Neural cell (in vitro differentiated cells): Measurements from ENCODE around the gene PLA2G2A. TPM values are rescaled to one million over a fixed set of nuclear protein-coding genes. Genes with fewer than 3 reads are reported as not detected.

Experiments used
- H2AFZ ChIP-seq: fragments of 200-600, 300-800 bp; sonication (generic), shearing (Covaris generic); 2 replicates; pipeline ENCODE4 v1.6.0; 2014; ENCODE audit warnings: low read depth, mild to moderate bottlenecking, antibody characterized with exemption, low read length, moderate library complexity
- H3F3A ChIP-seq: fragments of 200-600 bp; shearing (Covaris generic); 2 replicates; pipeline ENCODE4 v1.6.1; 2016; ENCODE audit warnings: mild to moderate bottlenecking, moderate library complexity, mixed read lengths, antibody characterized with exemption, low read length; ENCODE audit not compliant: insufficient read depth, poor library complexity, severe bottlenecking
- H3K27ac ChIP-seq: fragments of 200-600, 300-800 bp; sonication (generic), shearing (Covaris generic); 2 replicates; pipeline ENCODE4 v1.5.1; 2014; ENCODE audit warnings: mild to moderate bottlenecking, low read length, moderate library complexity
- H3K27me3 ChIP-seq: fragments of 300-800, 200-600 bp; sonication (generic), shearing (Covaris generic); 2 replicates; pipeline ENCODE4 v1.6.0; 2014; ENCODE audit warnings: mild to moderate bottlenecking, low read depth, low read length, moderate library complexity; ENCODE audit not compliant: insufficient read depth
- H3K36me3 ChIP-seq: fragments of 300-800, 200-600 bp; sonication (generic), shearing (Covaris generic); 2 replicates; pipeline ENCODE4 v1.5.1; 2014; ENCODE audit warnings: mild to moderate bottlenecking, antibody characterized with exemption, low read length, moderate library complexity; ENCODE audit not compliant: insufficient read depth
- H3K4me2 ChIP-seq: fragments of 300-800, 200-600 bp; sonication (generic), shearing (Covaris generic); 2 replicates; pipeline ENCODE4 v1.6.0; 2014; ENCODE audit warnings: mild to moderate bottlenecking, low read length
- H3K4me3 ChIP-seq: fragments of 300-800, 200-600 bp; sonication (generic), shearing (Covaris generic); 2 replicates; pipeline ENCODE4 v1.5.1; 2014; ENCODE audit warnings: mild to moderate bottlenecking, low read length, moderate library complexity
- H3K79me2 ChIP-seq: fragments of 200-600 bp; shearing (Covaris generic); replicated peaks from 2 replicates; pipeline ENCODE4 v1.6.0; 2014; ENCODE audit warnings: mild to moderate bottlenecking, low read length, moderate library complexity; ENCODE audit not compliant: insufficient read depth
- H3K9ac ChIP-seq: fragments of 300-800, 200-600 bp; sonication (generic), shearing (Covaris generic); 2 replicates; pipeline ENCODE4 v1.6.1; 2016; ENCODE audit warnings: mild to moderate bottlenecking, low read length, mixed read lengths
- H3K9me2 ChIP-seq: fragments of 200-600 bp; shearing (Covaris generic); 2 replicates; pipeline ENCODE4 v1.6.1; 2016; ENCODE audit warnings: mild to moderate bottlenecking, low read length, mixed read lengths; ENCODE audit not compliant: insufficient read depth
- H3K9me3 ChIP-seq: fragments of 200-600, 300-800 bp; sonication (generic), shearing (Covaris generic); 2 replicates; pipeline ENCODE4 v1.6.1; 2016; ENCODE audit warnings: mild to moderate bottlenecking, mixed run types, low read length, moderate library complexity, mixed read lengths
- H4K20me1 ChIP-seq: fragments of 200-600 bp; shearing (Covaris generic); 2 replicates; pipeline ENCODE4 v1.6.1; 2016; ENCODE audit warnings: mild to moderate bottlenecking, mixed run types; ENCODE audit not compliant: insufficient read depth
- EP300 ChIP-seq: fragments of 450-650 bp; conservative IDR thresholded peaks from 2 replicates; pipeline ENCODE4 v1.6.1; 2014; ENCODE audit warnings: antibody characterized with exemption, mild to moderate bottlenecking, moderate library complexity; ENCODE audit not compliant: poor library complexity, severe bottlenecking
- EZH2 ChIP-seq: fragments of 200-600, 300-800 bp; shearing (Covaris generic), sonication (generic); IDR thresholded peaks from 2 replicates; pipeline ENCODE4 v1.6.1; 2014; ENCODE audit warnings: antibody characterized with exemption, low read length, borderline replicate concordance, mild to moderate bottlenecking; ENCODE audit not compliant: insufficient read depth, poor library complexity, severe bottlenecking
- MXI1 ChIP-seq: fragments of 450-650 bp; conservative IDR thresholded peaks from 2 replicates; pipeline ENCODE4 v1.6.1; 2014; ENCODE audit warnings: antibody characterized with exemption, mild to moderate bottlenecking; ENCODE audit not compliant: poor library complexity, severe bottlenecking
- POLR2AphosphoS5 ChIP-seq: IDR thresholded peaks from 2 replicates; pipeline ENCODE4 v1.6.1; 2012
- RAD21 ChIP-seq: fragments of 450-650 bp; conservative IDR thresholded peaks from 2 replicates; pipeline ENCODE4 v1.6.1; 2014; ENCODE audit warnings: antibody characterized with exemption, mild to moderate bottlenecking, moderate library complexity
- SMC3 ChIP-seq: fragments of 450-650 bp; conservative IDR thresholded peaks from 2 replicates; pipeline ENCODE4 v1.6.1; 2014; ENCODE audit warnings: antibody characterized with exemption, mild to moderate bottlenecking, moderate library complexity; ENCODE audit not compliant: poor library complexity
- TAF1 ChIP-seq: IDR thresholded peaks from 2 replicates; pipeline ENCODE4 v1.6.1; 2012; ENCODE audit warnings: low read depth
- polyA plus RNA-seq: library from polyadenylated mRNA; depleted of rRNA; stranded (reverse); fragments of >200 nt; gene quantifications from 2 replicates; pipeline ENCODE4 v1.2.3, GENCODE V29; 2014
- TF ChIP-seq, protein P1 (sequence below): IDR thresholded peaks from 2 replicates; pipeline ENCODE4 v1.6.1; 2012; ENCODE audit warnings: borderline replicate concordance
- TF ChIP-seq, protein P2 (sequence below): fragments of 450-650 bp; IDR thresholded peaks from 2 replicates; pipeline ENCODE4 v1.5.1; 2014; ENCODE audit warnings: antibody characterized with exemption, mild to moderate bottlenecking, moderate library complexity; ENCODE audit not compliant: poor library complexity, severe bottlenecking

Gene PLA2G2A
- polyA plus RNA-seq, 1 donor from 2014 or later = not detected

DNA sequence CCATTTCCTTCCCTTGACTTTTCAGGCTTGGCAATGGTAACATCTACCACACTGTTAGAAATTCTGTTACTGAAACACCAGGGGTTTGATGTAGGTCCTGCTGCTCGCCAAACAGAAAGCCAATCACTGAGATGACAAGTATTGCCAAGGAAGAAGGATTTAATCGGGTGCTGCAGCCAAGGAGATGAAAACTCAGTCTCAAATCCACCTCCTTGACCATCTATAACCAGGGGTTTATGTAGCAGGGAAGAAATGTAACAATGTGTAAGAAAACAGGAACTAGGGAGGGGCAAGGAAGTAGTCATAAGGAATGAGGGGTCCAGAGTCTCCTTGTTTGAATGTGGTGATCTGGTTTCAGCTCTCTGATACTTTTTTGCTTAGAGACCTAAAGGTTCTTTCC, 25.4 kb downstream of the PLA2G2A start:
- Histone ChIP-seq H3K9me3 (no peaks in the 10 kb centered on the region), H3K79me2 (no peaks in the 10 kb centered on the region), H3K4me3 (no peak overlapping the region), H3K27me3 (no peaks in the 10 kb centered on the region), H2AFZ (no peak overlapping the region), H3K9me2 (no peaks in the 10 kb centered on the region), H3K9ac (no peak overlapping the region), H3K36me3 (no peaks in the 10 kb centered on the region), H3F3A (no peaks in the 10 kb centered on the region), H3K4me2 (no peak overlapping the region), H3K27ac (no peak overlapping the region), H4K20me1 (no peaks in the 10 kb centered on the region)
- no peak for TF ChIP-seq EP300
- no peak for TF ChIP-seq TAF1
- TF ChIP-seq, protein P1, sequence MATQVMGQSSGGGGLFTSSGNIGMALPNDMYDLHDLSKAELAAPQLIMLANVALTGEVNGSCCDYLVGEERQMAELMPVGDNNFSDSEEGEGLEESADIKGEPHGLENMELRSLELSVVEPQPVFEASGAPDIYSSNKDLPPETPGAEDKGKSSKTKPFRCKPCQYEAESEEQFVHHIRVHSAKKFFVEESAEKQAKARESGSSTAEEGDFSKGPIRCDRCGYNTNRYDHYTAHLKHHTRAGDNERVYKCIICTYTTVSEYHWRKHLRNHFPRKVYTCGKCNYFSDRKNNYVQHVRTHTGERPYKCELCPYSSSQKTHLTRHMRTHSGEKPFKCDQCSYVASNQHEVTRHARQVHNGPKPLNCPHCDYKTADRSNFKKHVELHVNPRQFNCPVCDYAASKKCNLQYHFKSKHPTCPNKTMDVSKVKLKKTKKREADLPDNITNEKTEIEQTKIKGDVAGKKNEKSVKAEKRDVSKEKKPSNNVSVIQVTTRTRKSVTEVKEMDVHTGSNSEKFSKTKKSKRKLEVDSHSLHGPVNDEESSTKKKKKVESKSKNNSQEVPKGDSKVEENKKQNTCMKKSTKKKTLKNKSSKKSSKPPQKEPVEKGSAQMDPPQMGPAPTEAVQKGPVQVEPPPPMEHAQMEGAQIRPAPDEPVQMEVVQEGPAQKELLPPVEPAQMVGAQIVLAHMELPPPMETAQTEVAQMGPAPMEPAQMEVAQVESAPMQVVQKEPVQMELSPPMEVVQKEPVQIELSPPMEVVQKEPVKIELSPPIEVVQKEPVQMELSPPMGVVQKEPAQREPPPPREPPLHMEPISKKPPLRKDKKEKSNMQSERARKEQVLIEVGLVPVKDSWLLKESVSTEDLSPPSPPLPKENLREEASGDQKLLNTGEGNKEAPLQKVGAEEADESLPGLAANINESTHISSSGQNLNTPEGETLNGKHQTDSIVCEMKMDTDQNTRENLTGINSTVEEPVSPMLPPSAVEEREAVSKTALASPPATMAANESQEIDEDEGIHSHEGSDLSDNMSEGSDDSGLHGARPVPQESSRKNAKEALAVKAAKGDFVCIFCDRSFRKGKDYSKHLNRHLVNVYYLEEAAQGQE = no peak

DNA sequence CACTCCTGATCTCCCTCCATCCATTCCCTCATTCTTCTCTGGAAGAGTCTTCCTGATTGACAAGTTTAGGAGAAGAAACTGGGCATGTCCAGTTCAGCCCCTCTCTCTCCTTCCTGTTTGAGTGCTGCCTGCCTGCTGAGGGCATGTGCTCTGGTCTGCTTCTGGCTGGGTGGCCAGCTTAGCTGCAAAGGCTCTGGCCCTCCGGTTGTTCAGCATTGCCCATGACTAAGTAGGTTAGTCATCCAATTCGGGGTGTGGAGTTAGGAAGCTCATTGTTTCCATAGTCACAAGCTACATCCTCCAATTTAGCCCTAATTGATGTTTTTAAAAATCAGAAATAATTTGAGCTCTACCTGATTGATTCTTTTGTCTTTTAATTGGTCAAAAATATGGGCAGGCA, 30.4 kb downstream of the PLA2G2A start:
- H3F3A ChIP-seq = no peaks in the 10 kb centered on the region
- H3K9ac ChIP-seq = no peak overlapping the region
- H4K20me1 ChIP-seq = no peaks in the 10 kb centered on the region
- H3K9me2 ChIP-seq = no peaks in the 10 kb centered on the region
- H3K4me2 ChIP-seq = no peak overlapping the region
- TF ChIP-seq SMC3 (no peak), MXI1 (no peak), POLR2AphosphoS5 (no peak), RAD21 (no peak), EP300 (no peak), TAF1 (no peak)
- TF ChIP-seq, protein P2, sequence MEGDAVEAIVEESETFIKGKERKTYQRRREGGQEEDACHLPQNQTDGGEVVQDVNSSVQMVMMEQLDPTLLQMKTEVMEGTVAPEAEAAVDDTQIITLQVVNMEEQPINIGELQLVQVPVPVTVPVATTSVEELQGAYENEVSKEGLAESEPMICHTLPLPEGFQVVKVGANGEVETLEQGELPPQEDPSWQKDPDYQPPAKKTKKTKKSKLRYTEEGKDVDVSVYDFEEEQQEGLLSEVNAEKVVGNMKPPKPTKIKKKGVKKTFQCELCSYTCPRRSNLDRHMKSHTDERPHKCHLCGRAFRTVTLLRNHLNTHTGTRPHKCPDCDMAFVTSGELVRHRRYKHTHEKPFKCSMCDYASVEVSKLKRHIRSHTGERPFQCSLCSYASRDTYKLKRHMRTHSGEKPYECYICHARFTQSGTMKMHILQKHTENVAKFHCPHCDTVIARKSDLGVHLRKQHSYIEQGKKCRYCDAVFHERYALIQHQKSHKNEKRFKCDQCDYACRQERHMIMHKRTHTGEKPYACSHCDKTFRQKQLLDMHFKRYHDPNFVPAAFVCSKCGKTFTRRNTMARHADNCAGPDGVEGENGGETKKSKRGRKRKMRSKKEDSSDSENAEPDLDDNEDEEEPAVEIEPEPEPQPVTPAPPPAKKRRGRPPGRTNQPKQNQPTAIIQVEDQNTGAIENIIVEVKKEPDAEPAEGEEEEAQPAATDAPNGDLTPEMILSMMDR = no peak
- no peaks in the 10 kb centered on the region for H3K36me3 ChIP-seq
- H3K27me3 ChIP-seq = no peaks in the 10 kb centered on the region
- H3K9me3 ChIP-seq = no peaks in the 10 kb centered on the region
- H3K79me2 ChIP-seq = no peaks in the 10 kb centered on the region
- no peak overlapping the region for H3K4me3 ChIP-seq
- no peak overlapping the region for H3K27ac ChIP-seq
- no peak overlapping the region for H2AFZ ChIP-seq

DNA sequence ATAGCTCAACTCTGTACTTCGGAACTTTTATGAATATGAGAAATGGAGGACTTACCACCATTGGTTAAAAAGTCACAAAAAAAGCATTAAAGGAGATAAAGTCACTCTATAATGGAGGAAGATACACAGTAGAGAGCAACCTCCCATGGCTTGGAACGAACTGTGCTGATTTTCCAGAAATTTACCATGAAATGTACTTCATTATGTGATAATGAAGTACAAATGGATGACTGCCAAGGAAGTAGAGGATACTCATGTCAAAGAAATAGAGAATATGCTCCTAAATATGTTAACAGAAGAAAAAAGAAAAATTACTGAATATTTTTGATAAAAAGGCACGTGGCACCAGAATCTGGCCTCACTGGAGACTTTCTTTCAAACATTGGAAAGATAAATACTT, 32.4 kb downstream of the PLA2G2A start:
- Histone ChIP-seq H2AFZ (no peak overlapping the region), H3F3A (no peaks in the 10 kb centered on the region), H3K4me3 (no peak overlapping the region), H4K20me1 (no peaks in the 10 kb centered on the region), H3K79me2 (no peaks in the 10 kb centered on the region), H3K9me2 (no peaks in the 10 kb centered on the region), H3K27ac (no peak overlapping the region), H3K36me3 (no peaks in the 10 kb centered on the region), H3K4me2 (no peak overlapping the region), H3K9ac (no peak overlapping the region), H3K27me3 (no peaks in the 10 kb centered on the region), H3K9me3 (no peaks in the 10 kb centered on the region)
- TF ChIP-seq SMC3 (no peak), MXI1 (no peak), EP300 (no peak), POLR2AphosphoS5 (no peak), EZH2 (no peak), RAD21 (no peak)
- TF ChIP-seq, protein P2 = no peak
